ENCODE results near the gene PEMT. TPM values are rescaled to one million over a fixed set of nuclear protein-coding genes. Genes with fewer than 3 reads are reported as not detected.
A peak's percentile ranks its signal among the peaks of the same experiment; 100 is the strongest.
"Not testable (repeated sequence)": the region's sequence is repeated elsewhere in the genome, so short reads cannot be mapped to it uniquely, and the experiment has no call there.

Gene PEMT, protein sequence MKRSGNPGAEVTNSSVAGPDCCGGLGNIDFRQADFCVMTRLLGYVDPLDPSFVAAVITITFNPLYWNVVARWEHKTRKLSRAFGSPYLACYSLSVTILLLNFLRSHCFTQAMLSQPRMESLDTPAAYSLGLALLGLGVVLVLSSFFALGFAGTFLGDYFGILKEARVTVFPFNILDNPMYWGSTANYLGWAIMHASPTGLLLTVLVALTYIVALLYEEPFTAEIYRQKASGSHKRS
- total RNA-seq = 10 to 100 TPM; 10.3 to 13.6 (median 12.6) TPM
- 9.1 TPM for total RNA-seq (2013)

DNA sequence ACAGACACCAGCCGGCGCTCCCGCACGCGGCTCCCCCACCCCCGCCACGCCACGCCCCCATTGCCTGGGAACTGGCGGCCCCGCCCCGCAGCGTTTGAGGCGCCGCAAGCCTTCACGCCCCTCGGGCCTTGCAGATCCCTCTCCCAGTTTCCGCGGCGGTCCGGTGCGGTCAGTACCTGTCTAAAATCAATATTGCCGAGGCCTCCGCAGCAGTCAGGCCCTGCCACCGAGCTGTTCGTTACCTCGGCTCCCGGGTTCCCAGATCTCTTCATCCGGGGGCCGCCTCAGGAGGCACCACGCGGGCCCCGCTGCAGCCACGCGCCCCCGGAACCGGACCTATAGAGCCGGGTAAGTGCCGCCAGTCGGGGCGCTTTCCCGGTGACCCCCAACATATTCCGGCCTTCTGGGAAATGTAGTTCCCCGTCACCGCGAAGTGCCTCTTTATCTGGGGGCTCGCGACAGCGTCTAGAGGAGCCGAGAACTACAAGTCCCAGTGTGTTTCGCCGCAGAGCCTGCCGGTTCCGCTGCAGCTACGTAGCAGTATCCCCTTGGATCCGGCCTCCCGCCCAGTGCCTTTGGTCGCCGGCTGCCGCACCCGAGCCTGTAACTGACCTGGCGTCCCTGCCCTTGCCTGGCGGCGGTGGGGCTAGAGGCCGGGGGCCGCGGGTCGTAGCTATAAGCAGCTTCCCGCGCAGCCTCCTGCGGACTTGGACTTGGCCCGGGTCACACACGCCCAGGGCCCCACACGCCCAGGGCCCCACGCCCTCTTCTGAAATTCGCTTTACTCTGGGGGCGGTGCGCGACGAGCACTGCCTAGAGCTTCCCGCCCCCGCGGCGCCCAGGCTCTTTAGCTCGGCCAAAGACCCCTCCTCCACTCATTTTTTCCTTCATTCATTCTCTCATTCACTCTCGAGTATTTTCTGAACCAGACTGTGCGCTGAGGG is at the start of gene PEMT:
Gene PEMT, minus strand, starts transcription at position 354 of the 944 bp plus-strand sequence. Its CDS starts 82 bp downstream, at position 272.
- H3K4me3 Mint-ChIP-seq = peak within 1 kb of the TSS; percentile 92
- peak; percentile 94 to 98 (median 94) for ATAC-seq
- Histone ChIP-seq H3K36me3 (ENCODE audit: control insufficient read depth, insufficient read depth, low read length) (no peaks in the 10 kb centered on the region), H3K4me1 (ENCODE audit: control insufficient read depth, insufficient read depth, low read length) (peaks cover 25% of the 10 kb centered on the region), H3K27ac (ENCODE audit: low read length) (peak within 1 kb of the TSS; percentile 76), H3K9me3 (ENCODE audit: control insufficient read depth, insufficient read depth, low read length) (no peaks in the 10 kb centered on the region), H3K4me3 (ENCODE audit: low read length) (peak within 1 kb of the TSS; percentile 83), H3K27me3 (ENCODE audit: control insufficient read depth, insufficient read depth, low read length) (no peaks in the 10 kb centered on the region)
- H3K4me1 Mint-ChIP-seq = peaks cover 20 to 24% of the 10 kb centered on the region in 2 donors
- intact Hi-C loops (cut with micrococcal nuclease) = no loop called here
- TF ChIP-seq, protein P1, sequence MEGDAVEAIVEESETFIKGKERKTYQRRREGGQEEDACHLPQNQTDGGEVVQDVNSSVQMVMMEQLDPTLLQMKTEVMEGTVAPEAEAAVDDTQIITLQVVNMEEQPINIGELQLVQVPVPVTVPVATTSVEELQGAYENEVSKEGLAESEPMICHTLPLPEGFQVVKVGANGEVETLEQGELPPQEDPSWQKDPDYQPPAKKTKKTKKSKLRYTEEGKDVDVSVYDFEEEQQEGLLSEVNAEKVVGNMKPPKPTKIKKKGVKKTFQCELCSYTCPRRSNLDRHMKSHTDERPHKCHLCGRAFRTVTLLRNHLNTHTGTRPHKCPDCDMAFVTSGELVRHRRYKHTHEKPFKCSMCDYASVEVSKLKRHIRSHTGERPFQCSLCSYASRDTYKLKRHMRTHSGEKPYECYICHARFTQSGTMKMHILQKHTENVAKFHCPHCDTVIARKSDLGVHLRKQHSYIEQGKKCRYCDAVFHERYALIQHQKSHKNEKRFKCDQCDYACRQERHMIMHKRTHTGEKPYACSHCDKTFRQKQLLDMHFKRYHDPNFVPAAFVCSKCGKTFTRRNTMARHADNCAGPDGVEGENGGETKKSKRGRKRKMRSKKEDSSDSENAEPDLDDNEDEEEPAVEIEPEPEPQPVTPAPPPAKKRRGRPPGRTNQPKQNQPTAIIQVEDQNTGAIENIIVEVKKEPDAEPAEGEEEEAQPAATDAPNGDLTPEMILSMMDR (IDR thresholded peaks at IDR 0.05) = no peak
- H3K27me3 Mint-ChIP-seq (ENCODE audit: low read depth in 2 of 2) = peaks cover 0 to 2% of the 10 kb centered on the region in 2 donors
- no peaks in the 10 kb centered on the region for H3K9me3 Mint-ChIP-seq
- WGBS (ENCODE audit: insufficient coverage) = under 1% methylated on average over 86 of the region's 86 CpGs
- DNase-seq = peak; percentile 88 to 97
- peak within 1 kb of the TSS; percentile 83 to 87 for H3K27ac Mint-ChIP-seq
- no peaks in the 10 kb centered on the region for H3K36me3 Mint-ChIP-seq

DNA sequence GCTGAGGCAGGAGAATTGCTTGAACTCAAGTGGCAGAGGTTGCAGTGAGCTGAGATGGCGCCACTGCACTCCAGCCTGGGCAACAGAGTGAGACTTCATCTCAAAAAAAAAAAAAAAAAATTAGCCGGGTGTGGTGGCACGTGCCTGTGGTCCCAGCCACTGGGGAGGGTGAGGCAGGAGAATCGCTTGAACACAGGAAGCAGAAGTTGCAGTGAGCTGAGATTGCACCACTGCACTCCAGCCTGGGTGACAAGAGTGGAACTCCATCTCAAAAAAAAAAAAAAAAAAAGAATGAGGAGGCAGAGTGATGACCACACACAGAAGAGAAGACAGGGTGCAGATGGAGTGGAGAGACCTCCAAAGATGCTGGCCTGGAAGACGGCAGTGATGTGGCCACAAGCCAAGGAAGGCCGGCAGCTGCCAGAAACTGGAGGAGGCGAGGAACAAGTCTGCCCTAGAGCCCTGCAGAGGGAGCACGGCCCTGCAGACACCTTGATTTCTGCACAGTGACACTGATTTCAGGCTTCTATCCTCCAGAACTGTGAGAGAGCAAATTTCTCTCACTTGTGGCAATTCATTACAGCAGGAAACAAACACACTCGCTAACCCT is 48.3 kb upstream of the PEMT start:
- WGBS (ENCODE audit: insufficient coverage) = 59% methylated on average over 9 of the region's 9 CpGs
- H3K27me3 Mint-ChIP-seq (ENCODE audit: low read depth in 2 of 2); H3K4me1 Mint-ChIP-seq; H3K27me3 ChIP-seq (ENCODE audit: control insufficient read depth, insufficient read depth, low read length); H3K36me3 ChIP-seq (ENCODE audit: control insufficient read depth, insufficient read depth, low read length); H3K9me3 Mint-ChIP-seq; DNase-seq; H3K36me3 Mint-ChIP-seq; H3K4me3 ChIP-seq (ENCODE audit: low read length); H3K27ac Mint-ChIP-seq; H3K27ac ChIP-seq (ENCODE audit: low read length); H3K9me3 ChIP-seq (ENCODE audit: control insufficient read depth, insufficient read depth, low read length); H3K4me3 Mint-ChIP-seq; ATAC-seq: not testable (repeated sequence)
- intact Hi-C loops (cut with micrococcal nuclease) = loop anchor here (5.0 kb wide), 1 partner anchor 448 kb away; the partner anchor contains the start of gene DRG2
- peaks cover 13% of the 10 kb centered on the region for H3K4me1 ChIP-seq (ENCODE audit: control insufficient read depth, insufficient read depth, low read length)

DNA sequence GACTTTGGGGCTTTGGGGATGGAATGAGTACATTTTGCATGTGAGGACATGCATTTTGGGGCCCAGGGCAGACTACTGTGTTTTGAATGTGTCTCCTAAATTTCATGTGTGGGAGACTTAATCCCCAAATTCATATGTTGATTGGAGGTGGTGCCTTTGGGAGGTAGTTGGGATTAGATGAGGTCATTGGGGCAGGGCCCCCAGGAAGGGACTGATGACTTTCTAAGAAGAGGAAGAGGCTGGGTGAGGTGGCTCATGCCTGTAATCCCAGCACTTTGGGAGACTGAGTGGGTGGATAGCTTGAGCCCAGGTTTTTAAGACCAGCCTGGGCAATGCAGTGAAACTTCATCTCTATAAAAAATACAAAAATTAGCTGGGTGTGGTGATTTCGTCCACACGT is 47.0 kb upstream of the PEMT start:
- no peaks in the 10 kb centered on the region for H3K36me3 Mint-ChIP-seq
- peaks cover 0 to 2% of the 10 kb centered on the region in 2 donors for H3K27me3 Mint-ChIP-seq (ENCODE audit: low read depth in 2 of 2)
- peaks cover 13% of the 10 kb centered on the region for H3K4me1 ChIP-seq (ENCODE audit: control insufficient read depth, insufficient read depth, low read length)
- intact Hi-C loops (cut with micrococcal nuclease) = no loop called here
- H3K27ac ChIP-seq (ENCODE audit: low read length) = no peak overlapping the region
- H3K27ac Mint-ChIP-seq = no peak overlapping the region
- H3K27me3 ChIP-seq (ENCODE audit: control insufficient read depth, insufficient read depth, low read length) = no peaks in the 10 kb centered on the region
- WGBS (ENCODE audit: insufficient coverage) = 91% methylated on average over 2 of the region's 2 CpGs
- no peaks in the 10 kb centered on the region for H3K9me3 ChIP-seq (ENCODE audit: control insufficient read depth, insufficient read depth, low read length)
- H3K4me1 Mint-ChIP-seq = peaks cover 0 to 9% of the 10 kb centered on the region in 2 donors
- no peak for DNase-seq
- no peak overlapping the region for H3K4me3 ChIP-seq (ENCODE audit: low read length)
- no peaks in the 10 kb centered on the region for H3K9me3 Mint-ChIP-seq
- H3K36me3 ChIP-seq (ENCODE audit: control insufficient read depth, insufficient read depth, low read length) = no peaks in the 10 kb centered on the region
- no peak for ATAC-seq
- no peak overlapping the region for H3K4me3 Mint-ChIP-seq
- TF ChIP-seq, protein P1 (IDR thresholded peaks at IDR 0.05) = no peak

Measured in natural killer cell (primary cell).